ENCODE measurements around the gene HLA-DQA1. TPM values are rescaled to one million over a fixed set of nuclear protein-coding genes. Genes with fewer than 3 reads are reported as not detected.
"Not testable (repeated sequence)": the region's sequence is repeated elsewhere in the genome, so short reads cannot be mapped to it uniquely, and the experiment has no call there.

Gene HLA-DQA1
- total and polyA plus RNA-seq, 9 of the 15 experiments (the other 6 are each of a cell fraction or from before 2014, with no cell fraction given) = 0.04 to 0.49 TPM; not detected in 7

DNA sequence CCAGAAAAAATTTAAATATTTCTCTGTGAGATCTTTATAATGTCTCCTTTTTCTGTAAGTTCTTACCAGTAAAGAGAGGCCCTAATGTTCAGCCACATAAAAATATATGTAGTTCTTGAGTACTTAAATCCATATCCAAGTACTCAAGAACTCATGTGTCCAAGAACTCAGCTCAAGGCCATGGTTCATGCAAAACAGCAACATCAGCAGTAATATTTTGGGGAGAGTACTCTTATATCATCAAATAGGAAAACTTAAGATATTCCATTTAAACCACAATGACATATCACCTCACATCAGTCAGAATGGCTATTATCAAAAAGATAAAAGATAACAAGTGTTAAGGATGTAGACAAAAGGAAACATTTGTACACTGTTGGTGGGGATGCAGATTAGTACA is 32.7 kb downstream of the HLA-DQA1 start:
- TF ChIP-seq MAFF (IDR thresholded peaks at IDR 0.05; ENCODE audit: low read length) (0 out of 2 replicates have a peak, but pooled peaks have one; percentile 13), MAFK (IDR thresholded peaks at IDR 0.05; ENCODE audit: low read length) (0 out of 2 replicates have a peak, but pooled peaks have one; percentile 9)
- TF ChIP-seq, protein P1, sequence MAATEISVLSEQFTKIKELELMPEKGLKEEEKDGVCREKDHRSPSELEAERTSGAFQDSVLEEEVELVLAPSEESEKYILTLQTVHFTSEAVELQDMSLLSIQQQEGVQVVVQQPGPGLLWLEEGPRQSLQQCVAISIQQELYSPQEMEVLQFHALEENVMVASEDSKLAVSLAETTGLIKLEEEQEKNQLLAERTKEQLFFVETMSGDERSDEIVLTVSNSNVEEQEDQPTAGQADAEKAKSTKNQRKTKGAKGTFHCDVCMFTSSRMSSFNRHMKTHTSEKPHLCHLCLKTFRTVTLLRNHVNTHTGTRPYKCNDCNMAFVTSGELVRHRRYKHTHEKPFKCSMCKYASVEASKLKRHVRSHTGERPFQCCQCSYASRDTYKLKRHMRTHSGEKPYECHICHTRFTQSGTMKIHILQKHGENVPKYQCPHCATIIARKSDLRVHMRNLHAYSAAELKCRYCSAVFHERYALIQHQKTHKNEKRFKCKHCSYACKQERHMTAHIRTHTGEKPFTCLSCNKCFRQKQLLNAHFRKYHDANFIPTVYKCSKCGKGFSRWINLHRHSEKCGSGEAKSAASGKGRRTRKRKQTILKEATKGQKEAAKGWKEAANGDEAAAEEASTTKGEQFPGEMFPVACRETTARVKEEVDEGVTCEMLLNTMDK (IDR thresholded peaks at IDR 0.05; ENCODE audit: borderline replicate concordance, insufficient read depth, low read depth, low read length, poor library complexity, severe bottlenecking) = no peak
- no peak overlapping the region for H3K9ac ChIP-seq (ENCODE audit: insufficient read depth in 1 of 2, low read depth in 2 of 2, low read length in 2 of 2)
- in situ Hi-C loops (cut with MboI) (no loop called here), intact Hi-C loops (cut with micrococcal nuclease) (no loop called here)
- H3K36me3 ChIP-seq (ENCODE audit: control insufficient read depth, insufficient read depth, low read length) = no peaks in the 10 kb centered on the region
- no peak overlapping the region for H2AFZ ChIP-seq (ENCODE audit: low read depth, low read length)
- H3K27me3 ChIP-seq (ENCODE audit: control insufficient read depth in 2 of 2, insufficient read depth in 2 of 2, low read length in 2 of 2) = no peaks in the 10 kb centered on the region
- no TSS peak for BruUV-seq (replicated peaks)
- ChIA-PET CTCF (ENCODE audit: low intra/inter-chr PET ratio) (no interaction called here), POLR2A (no interaction called here)
- no peak overlapping the region for H3K4me2 ChIP-seq (ENCODE audit: insufficient read depth, low read length)
- H3K9me3 ChIP-seq (replicated peaks; ENCODE audit: control insufficient read depth, insufficient read depth, low read depth, low read length) = no peaks in the 10 kb centered on the region
- H3K9me1 ChIP-seq (ENCODE audit: control insufficient read depth, insufficient read depth, low read length) = no peaks in the 10 kb centered on the region
- ATAC-seq = no peak
- H3K4me1 ChIP-seq (replicated peaks in 1 of 2; ENCODE audit: control insufficient read depth in 2 of 2, insufficient read depth in 2 of 2, low read length in 2 of 2) = no peaks in the 10 kb centered on the region
- H3K79me2 ChIP-seq (ENCODE audit: control insufficient read depth, insufficient read depth, low read length) = no peaks in the 10 kb centered on the region
- no peak for FAIRE-seq
- no peak for DNase-seq (ENCODE audit: extremely low read depth in 1 of 4, low spot score in 3 of 4)
- no peak overlapping the region for H3K4me3 ChIP-seq
- H3K27ac ChIP-seq (ENCODE audit: extremely low read depth, low read depth, low read length) = no peak overlapping the region
- H4K20me1 ChIP-seq (replicated peaks; ENCODE audit: control insufficient read depth, insufficient read depth, low read length) = no peaks in the 10 kb centered on the region

GRCh38 chr6:32671908-32672307 is 34.7 kb downstream of the HLA-DQA1 start:
- DNase-seq (ENCODE audit: extremely low read depth in 1 of 4, low spot score in 3 of 4); BruUV-seq (replicated peaks); H3K4me3 ChIP-seq; in situ Hi-C loops (cut with MboI); CTCF ChIA-PET (ENCODE audit: low intra/inter-chr PET ratio); H3K4me1 ChIP-seq (replicated peaks in 1 of 2; ENCODE audit: control insufficient read depth in 2 of 2, insufficient read depth in 2 of 2, low read length in 2 of 2); H2AFZ ChIP-seq (ENCODE audit: low read depth, low read length); POLR2A ChIA-PET; H3K9ac ChIP-seq (ENCODE audit: insufficient read depth in 1 of 2, low read depth in 2 of 2, low read length in 2 of 2); H3K9me1 ChIP-seq (ENCODE audit: control insufficient read depth, insufficient read depth, low read length); intact Hi-C loops (cut with micrococcal nuclease); H3K36me3 ChIP-seq (ENCODE audit: control insufficient read depth, insufficient read depth, low read length); H3K79me2 ChIP-seq (ENCODE audit: control insufficient read depth, insufficient read depth, low read length); H3K9me3 ChIP-seq (replicated peaks; ENCODE audit: control insufficient read depth, insufficient read depth, low read depth, low read length); H3K27me3 ChIP-seq (ENCODE audit: control insufficient read depth in 2 of 2, insufficient read depth in 2 of 2, low read length in 2 of 2); H3K27ac ChIP-seq (ENCODE audit: extremely low read depth, low read depth, low read length); ATAC-seq; H3K4me2 ChIP-seq (ENCODE audit: insufficient read depth, low read length); H4K20me1 ChIP-seq (replicated peaks; ENCODE audit: control insufficient read depth, insufficient read depth, low read length); FAIRE-seq: not testable (repeated sequence)
- WGBS (ENCODE audit: insufficient coverage, low coverage, missing lambda C conversion rate) = 5% methylated on average over 2 of the region's 2 CpGs
- TF ChIP-seq ZNF707 (CRISPR knock-in tag; conservative IDR thresholded peaks at IDR 0.05) = peak; percentile 92

DNA sequence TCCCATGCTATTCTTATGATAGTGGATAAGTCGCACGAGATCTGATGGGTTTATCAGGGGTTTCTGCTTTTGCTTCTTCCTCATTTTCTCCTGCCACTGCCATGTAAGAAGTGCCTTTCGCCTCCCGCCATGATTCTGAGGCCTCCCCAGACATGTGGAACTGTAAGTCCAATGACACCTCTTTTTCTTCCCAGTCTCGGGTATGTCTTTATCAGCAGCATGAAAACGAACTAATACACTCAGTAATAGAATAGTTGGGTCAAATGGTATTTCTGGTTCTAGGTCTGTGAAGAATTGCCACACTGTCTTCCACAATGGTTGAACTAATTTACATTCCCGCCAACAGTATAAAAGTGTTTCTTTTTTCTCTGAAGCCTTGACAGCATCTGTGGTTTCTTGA is 36.9 kb downstream of the HLA-DQA1 start:
- intact Hi-C loops (cut with micrococcal nuclease); DNase-seq (ENCODE audit: extremely low read depth in 1 of 4, low spot score in 3 of 4); POLR2A ChIA-PET; H3K9me3 ChIP-seq (replicated peaks; ENCODE audit: control insufficient read depth, insufficient read depth, low read depth, low read length); H3K9ac ChIP-seq (ENCODE audit: insufficient read depth in 1 of 2, low read depth in 2 of 2, low read length in 2 of 2); in situ Hi-C loops (cut with MboI); H3K27me3 ChIP-seq (ENCODE audit: control insufficient read depth in 2 of 2, insufficient read depth in 2 of 2, low read length in 2 of 2); H3K9me1 ChIP-seq (ENCODE audit: control insufficient read depth, insufficient read depth, low read length); H3K27ac ChIP-seq (ENCODE audit: extremely low read depth, low read depth, low read length); H3K4me3 ChIP-seq; CTCF ChIA-PET (ENCODE audit: low intra/inter-chr PET ratio); H3K79me2 ChIP-seq (ENCODE audit: control insufficient read depth, insufficient read depth, low read length); H3K36me3 ChIP-seq (ENCODE audit: control insufficient read depth, insufficient read depth, low read length); FAIRE-seq; H2AFZ ChIP-seq (ENCODE audit: low read depth, low read length); H3K4me1 ChIP-seq (replicated peaks in 1 of 2; ENCODE audit: control insufficient read depth in 2 of 2, insufficient read depth in 2 of 2, low read length in 2 of 2); ATAC-seq; BruUV-seq (replicated peaks); H4K20me1 ChIP-seq (replicated peaks; ENCODE audit: control insufficient read depth, insufficient read depth, low read length); H3K4me2 ChIP-seq (ENCODE audit: insufficient read depth, low read length): not testable (repeated sequence)
- WGBS (ENCODE audit: insufficient coverage, low coverage, missing lambda C conversion rate) = 1% methylated on average over 7 of the region's 7 CpGs
